Hematopoietic multipotent progenitor cell treated with erythropoietin and hydrocortisone succinate and interleukin-3 and kit ligand, for 17 days (in vitro differentiated cells): Measurements from ENCODE around the gene LSM12.
"Not testable (repeated sequence)": the region's sequence is repeated elsewhere in the genome, so short reads cannot be mapped to it uniquely, and the experiment has no call there.

Experiments used
- DNase-seq: peaks from one replicate; pipeline ENCODE4 v3.0.0-alpha.2; 2015; ENCODE audit warnings: low spot score

LSM12 gene

DNA sequence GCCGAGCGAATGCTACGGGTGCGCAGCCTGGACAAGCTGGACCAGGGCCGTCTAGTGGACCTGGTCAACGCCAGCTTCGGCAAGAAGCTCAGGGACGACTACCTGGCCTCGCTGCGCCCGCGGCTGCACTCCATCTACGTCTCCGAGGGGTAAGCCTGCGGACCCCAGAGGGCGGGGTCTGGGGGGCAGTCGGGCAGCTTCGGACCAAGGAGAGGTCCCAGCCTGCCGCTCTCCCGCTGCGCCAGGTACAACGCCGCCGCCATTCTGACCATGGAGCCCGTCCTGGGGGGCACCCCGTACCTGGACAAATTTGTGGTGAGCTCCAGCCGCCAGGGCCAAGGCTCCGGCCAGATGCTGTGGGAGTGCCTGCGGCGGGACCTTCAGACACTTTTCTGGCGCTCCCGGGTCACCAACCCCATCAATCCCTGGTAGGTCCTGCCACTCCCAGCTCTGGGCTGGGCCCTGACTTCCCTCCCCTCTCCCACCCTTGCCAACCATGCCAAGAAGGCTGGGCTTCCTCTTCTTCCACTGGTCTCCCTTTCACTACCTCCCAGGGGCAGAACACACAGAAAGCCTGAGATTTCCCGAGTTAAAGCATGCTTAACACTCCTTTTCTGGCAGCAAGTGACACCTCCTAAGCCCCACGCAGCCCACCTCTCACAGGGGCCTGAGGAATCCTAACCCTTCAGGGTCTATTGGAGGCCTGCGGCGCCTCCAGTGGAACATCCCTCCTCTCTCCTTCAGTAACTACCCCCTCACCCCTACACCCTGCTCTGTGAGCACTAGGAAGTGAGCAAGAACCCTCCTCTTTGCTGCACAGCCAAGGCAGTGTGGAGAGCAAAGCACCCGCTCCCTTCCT is 58.9 kb downstream of the LSM12 start:
- no peak for DNase-seq

DNA sequence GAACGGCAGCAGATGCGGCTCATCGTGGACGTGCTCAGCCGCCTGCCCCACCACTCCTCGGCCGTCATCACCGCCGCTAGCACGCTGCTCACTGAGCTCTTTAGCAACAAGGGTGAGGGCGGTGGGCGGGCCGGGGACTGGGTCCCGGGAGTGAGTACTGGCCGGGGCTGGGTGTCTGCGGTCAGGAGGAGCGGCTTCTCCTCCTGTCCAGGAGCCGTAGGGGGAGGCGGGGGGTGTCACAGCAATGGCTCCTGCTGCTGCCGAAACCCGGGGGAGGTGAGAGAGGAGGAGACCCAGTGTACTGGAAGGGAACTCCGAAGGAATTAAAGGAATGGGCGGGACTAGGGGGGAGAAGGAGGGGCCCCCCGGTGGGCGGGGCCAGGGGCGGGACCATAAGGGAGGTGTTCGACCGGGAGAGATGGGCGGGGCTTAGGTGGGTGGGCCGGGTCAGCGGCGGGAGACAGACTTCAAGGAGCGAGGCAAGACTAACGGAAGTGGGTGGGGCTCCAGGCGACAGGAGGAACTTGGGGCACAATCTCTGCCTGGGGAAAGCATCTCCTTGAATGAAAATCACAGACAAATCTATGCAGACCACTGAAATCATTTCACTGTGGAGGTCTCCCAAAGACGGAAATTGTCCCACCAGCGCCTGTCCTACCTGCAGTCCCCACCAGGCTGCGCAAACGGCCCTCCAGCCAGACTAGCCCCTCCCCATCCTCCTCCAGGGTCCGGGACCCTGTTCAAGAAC is 59.7 kb downstream of the LSM12 start:
- peak; percentile 82 for DNase-seq

- no peak for DNase-seq
These were observed 60.2 kb downstream of the LSM12 start for GRCh38 chr17:44006272-44006597.

DNA sequence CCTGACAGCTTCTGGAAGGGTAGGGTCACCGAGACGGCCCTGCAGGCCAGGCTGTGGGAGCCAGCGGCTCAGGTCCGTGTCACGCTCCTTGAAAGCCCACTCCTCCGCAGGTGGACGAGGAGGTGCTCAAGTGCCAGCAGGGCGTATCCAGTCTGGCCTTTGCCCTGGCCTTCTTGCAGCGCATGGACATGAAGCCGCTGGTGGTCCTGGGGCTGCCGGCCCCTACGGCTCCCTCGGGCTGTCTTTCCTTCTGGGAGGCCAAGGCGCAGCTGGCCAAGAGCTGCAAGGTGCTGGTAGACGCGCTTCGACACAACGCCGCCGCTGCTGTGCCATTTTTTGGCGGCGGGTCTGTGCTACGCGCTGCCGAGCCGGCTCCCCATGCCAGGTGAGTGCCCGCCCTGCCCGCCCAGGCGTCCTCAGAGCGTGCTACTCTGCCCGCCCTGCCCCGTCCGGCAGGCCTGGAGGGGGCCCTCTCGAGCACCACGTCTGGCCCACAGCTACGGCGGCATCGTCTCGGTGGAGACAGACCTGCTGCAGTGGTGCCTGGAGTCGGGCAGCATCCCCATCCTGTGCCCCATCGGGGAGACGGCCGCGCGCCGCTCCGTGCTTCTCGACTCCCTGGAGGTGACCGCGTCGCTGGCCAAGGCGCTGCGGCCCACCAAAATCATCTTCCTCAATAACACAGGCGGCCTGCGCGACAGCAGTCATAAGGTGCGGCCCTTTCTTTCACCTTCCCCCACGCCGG is 60.8 kb downstream of the LSM12 start:
- no peak for DNase-seq

DNA sequence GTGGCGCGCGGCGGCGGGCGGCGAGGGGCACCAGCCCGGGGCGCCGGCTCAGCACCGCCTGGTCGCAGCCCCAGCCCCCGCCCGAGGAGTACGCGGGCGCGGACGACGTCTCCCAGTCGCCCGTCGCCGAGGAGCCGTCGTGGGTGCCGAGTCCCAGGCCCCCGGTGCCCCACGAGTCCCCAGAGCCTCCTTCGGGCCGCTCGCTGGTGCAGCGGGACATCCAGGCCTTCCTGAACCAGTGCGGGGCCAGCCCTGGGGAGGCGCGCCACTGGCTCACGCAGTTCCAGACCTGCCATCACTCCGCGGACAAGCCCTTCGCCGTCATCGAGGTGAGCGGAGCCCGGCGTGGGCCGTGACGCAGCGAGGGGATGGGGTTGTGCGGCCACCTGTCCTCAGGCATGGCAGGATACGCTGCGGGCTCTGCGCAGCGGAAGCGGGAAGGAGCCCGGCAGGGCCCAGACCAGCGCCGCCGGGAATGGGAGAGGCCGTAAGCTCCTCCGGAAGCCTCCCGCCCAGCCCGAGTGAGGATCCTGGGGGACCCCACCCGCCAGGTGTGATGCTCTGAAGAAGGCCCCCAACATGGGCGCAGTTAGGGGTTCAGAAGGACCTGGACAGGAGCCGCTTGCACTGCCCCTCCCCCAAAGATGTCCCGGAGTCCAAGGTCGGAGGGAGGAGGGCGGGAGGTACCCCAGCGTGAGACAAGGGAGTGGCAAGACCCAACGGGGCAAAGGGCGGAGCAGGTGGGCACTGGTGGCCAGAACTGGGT is 61.5 kb downstream of the LSM12 start:
- no peak for DNase-seq

DNA sequence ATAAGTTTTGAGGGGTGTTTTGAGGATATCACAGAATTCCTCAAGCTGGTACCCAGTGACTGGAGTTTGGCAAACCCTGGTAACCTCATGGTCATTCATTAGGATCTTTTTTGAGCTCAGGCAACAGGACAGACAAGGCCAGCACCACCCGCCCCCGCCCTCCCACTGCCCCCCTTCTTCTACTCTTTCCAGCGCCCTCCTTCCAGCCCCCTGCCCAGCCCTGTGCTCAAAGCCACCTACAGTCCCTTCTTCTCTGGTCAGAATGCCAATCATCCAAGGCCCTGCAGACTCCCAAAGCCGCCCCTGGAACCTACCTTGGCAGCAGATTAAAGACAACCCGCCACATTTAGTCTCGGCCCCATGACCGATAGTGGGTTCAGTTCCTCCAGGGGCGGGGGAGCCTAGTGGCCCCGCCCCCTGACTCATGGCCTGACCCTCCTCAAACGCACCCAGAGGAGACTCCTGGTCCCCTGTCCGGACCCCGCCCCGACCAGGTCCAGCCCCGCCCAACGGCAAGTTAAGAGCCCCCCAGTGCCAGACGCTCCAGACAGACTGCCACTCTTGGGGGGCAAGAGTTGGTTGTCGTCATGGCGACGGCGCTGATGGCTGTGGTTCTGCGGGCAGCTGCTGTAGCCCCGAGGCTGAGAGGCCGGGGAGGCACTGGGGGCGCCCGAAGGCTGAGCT is 62.3 kb downstream of the LSM12 start, which contains the start of gene NAGS:
TSS of gene NAGS (plus strand) at position 546 of the 684 bp plus-strand sequence. CDS start at position 588, 42 bp downstream.
- DNase-seq: no peak

DNA sequence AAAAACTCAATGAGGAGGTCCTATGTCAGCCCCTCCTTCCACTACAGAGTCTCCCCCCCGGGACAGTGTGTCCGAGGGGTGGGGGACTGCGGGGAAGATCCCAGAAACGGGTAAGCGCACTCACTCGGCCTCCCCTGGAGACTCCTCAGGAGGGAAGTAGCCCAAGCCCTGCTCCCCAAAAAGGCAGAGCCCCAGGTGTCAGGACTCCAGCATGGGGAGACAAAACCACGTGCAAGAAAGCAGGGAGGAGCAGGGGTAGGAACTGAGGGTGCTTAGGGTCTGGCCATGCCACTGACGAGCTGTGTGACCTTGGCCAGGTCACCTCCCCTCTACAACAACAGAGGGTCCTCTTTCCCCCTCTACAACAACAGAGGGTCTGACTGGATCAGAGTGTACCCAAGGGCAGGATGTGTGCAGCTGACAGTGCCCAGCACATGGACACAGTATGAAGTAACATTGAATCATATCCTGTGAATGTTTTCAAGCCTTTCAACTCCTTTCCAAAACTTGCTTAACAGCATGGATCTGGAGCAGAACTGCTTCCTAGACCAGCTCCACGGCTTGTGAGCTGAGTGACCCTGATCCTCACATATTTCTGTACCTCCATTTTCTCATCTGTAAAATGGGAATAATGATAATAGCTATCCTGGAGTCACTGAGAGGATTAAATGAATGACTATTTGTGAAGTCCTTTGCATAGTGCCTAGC is 64.2 kb downstream of the LSM12 start:
- DNase-seq: no peak

DNA sequence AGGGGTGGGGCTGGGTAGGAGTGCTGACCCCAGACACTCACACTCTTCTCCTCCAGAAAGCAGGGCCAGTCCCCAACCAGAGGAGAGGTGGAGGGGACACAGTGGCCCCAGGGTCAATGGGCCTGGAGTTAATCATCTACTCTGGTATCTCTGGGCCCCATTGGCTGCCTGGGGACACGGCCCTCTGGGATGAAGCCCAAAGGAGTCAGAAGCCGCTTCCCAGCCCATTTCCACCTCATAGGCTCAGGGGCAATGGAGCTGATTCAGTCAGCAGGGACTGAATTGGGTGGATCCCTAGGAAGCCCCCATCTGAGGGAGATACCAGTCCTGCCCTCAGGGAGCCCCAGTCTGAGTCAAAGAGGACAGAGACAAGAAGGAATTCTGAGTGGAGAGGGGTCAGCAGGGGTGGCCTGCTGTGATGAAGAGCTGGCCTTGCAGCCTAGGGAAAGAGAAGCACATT is 65.0 kb downstream of the LSM12 start:
- no peak for DNase-seq

DNA sequence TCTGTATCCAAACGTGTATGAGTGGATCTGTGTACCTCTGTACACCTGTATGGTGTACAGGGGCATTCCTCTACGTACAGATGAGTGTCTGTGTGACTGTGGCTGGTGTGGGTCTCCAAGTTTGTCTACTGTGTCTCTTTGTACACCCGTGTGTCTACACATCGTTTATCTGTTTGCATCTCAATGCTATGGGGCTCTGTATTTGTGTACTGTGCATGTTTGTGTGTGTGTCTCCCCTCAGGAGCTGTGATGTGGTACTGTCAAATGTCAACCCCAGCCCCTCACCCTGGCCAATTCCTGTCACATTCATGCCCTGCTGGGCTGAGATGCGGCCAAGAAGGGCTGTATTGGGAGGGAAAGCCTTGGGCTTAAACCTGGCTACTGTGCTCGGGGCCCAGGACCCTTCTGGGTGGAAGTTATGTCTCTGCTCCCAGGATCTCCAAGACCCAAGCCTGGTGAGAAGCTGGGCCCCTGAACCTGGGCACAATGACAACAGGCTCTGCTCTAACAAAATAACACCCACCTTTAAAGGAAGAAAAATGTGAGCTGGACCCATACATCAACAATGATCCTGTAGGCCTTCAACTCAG is 65.5 kb downstream of the LSM12 start:
- no peak for DNase-seq

DNA sequence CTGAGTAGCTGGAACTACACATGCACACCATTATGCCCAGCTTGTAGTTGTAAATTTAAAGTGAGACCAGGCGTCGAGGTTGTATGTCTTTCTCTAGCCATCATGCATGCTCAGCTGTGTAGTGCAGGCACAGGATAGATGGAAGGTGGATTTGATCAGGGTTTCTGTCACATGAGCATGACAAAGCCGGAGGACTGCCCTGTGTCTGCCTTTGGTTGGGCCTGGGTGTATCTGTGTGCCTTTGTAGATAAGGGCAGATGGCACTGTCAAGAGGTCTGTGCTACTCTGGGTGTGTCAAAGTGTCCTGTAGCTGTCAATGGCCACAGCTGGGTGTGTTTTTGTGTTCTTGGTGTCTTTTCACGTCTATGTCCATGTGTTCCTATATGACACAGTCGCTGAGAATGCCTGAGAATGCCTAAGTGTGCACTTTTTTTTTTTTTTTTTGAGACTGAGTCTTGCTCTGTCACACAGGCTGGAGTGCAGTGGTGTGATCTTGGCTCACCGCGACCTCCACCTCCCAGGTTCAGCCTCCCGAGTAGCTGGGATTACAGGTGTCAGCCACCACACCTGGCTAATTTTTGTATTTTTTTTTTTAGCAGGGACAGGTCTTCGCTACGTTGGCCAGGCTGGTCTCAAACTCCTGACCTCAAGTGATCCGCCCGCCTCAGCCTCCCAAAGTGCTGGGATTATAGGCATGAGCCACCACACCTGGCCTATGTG is 66.2 kb downstream of the LSM12 start:
- peak; percentile 41 for DNase-seq

DNA sequence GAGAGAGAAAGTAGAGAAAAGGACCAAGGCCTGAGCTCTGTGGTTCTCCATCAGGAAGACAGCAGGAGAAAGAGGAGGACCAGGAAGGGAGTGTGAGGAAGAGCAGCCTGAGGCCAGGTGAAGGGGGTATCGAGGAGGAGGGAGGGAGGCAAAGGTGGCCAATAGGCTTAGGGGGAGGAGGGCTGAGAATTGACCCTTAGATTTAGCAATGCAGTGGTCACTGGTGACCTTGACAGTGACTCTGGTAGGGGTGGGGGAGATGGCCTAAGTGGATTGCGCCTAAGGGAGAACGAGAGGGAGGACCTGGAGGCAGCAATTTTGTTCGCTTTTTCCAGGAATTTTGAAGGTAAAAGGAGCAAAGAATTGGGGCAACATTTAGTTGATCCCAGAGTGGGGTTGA is 67.4 kb downstream of the LSM12 start:
- no peak for DNase-seq

GRCh38 chr17:43998552-43998951 is 67.9 kb downstream of the LSM12 start:
- no peak for DNase-seq

DNA sequence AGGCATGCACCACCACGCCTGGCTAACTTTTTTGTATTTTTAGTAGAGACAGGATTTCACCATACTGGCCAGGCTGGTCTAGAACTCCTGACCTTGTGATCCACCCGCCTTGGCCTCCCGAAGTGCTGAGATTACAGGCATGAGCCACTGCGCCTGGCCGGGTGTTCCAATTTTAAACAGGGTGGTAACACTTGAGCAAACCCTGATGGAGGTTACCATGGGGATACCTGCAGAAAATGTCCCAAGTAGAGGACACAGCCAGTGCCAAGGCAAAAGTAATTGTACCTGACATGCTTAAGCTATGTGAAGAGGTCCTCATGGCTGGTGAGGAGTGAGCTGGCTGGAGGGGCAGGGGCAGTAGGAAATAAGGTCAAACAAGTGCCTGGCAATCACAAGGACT is 69.3 kb downstream of the LSM12 start:
- DNase-seq: not testable (repeated sequence)

GRCh38 chr17:43995150-43995471 is 71.4 kb downstream of the LSM12 start:
- no peak for DNase-seq

GRCh38 chr17:43994272-43995149 is 72.0 kb downstream of the LSM12 start:
- DNase-seq: peak; percentile 19

GRCh38 chr17:43992641-43993040 is 73.8 kb downstream of the LSM12 start:
- DNase-seq: no peak

- DNase-seq: no peak
These were observed 78.2 kb downstream of the LSM12 start for GRCh38 chr17:43988301-43988700.

- no peak for DNase-seq
These were observed 79.1 kb downstream of the LSM12 start for GRCh38 chr17:43987131-43988021.
